Stimulated activated CD4-positive, alpha-beta T cell treated with anti-CD3 and anti-CD28 coated beads, Interleukin-2, amount 100 ng/mL, for 48 hours (primary cell): ENCODE data around the gene RABGGTB.
"Not testable (repeated sequence)": the region's sequence is repeated elsewhere in the genome, so short reads cannot be mapped to it uniquely, and the experiment has no call there.

ENCODE experiments used
- DNase-seq, 2 donors: peaks; one replicate each; pipeline ENCODE4 v3.0.0-alpha.2; 2020

RABGGTB gene

GRCh38 chr1:75796376-75797272 lies 10.6 kb downstream of the RABGGTB start, which contains the start of gene MSH4:
MSH4 (plus strand) TSS chr1:75796882; CDS start chr1:75796986, 104 bp downstream.
- peak in 1 of 2 donors; percentile 36 for DNase-seq

GRCh38 chr1:75797273-75797588 lies 11.2 kb downstream of the RABGGTB start:
- DNase-seq, result no peak

- peak in 1 of 2 donors; percentile 9 for DNase-seq
Measured at GRCh38 chr1:75797606-75798216, 11.7 kb downstream of the RABGGTB start.

GRCh38 chr1:75801480-75801879 lies 15.4 kb downstream of the RABGGTB start:
- not testable (repeated sequence) for DNase-seq

- DNase-seq, result no peak
Measured at GRCh38 chr1:75808921-75809320, 22.9 kb downstream of the RABGGTB start.

GRCh38 chr1:75810113-75810512 lies 24.1 kb downstream of the RABGGTB start:
- not testable (repeated sequence) for DNase-seq

GRCh38 chr1:75811211-75811981 lies 25.3 kb downstream of the RABGGTB start:
- no peak for DNase-seq

GRCh38 chr1:75812065-75812464 lies 26.0 kb downstream of the RABGGTB start:
- DNase-seq, result no peak

GRCh38 chr1:75823596-75823995 lies 37.5 kb downstream of the RABGGTB start:
- not testable (repeated sequence) for DNase-seq

- DNase-seq, result no peak
Measured at GRCh38 chr1:75836528-75837100, 50.6 kb downstream of the RABGGTB start.

GRCh38 chr1:75838079-75838478 lies 52.0 kb downstream of the RABGGTB start:
- no peak for DNase-seq

GRCh38 chr1:75841421-75841820 lies 55.4 kb downstream of the RABGGTB start:
- no peak for DNase-seq
